ENCODE data around the gene CFAP45.

Gene CFAP45

DNA sequence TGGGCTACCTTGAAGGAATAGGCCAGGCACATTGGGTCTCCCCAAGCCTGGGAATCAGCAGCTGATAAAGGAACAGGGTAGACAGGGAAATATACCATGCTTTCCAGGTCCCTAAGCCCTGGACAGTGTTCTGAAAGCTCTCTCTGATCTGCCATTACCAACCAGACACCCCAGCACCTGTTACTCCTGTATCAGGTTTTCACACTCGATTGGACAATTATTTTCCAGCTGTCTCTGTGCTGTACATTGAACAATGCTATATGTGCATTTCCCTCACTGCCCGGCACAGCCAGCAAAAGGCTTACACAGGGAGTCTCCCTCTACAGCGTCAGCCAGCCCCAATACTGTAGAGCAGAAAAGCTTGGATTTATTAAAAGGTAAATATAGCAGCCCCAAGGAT lies 4.7 kb downstream of the CFAP45 start:
- Mint-ChIP-seq H3K4me3 (no peak overlapping the region), H3K27me3 (ENCODE audit: low read depth) (peaks cover 19% of the 10 kb centered on the region), H3K27ac (no peak overlapping the region), H3K9me3 (no peaks in the 10 kb centered on the region), H3K36me3 (ENCODE audit: low read depth) (no peaks in the 10 kb centered on the region), H3K4me1 (peaks cover 16% of the 10 kb centered on the region)
- TF ChIP-seq, protein P1, sequence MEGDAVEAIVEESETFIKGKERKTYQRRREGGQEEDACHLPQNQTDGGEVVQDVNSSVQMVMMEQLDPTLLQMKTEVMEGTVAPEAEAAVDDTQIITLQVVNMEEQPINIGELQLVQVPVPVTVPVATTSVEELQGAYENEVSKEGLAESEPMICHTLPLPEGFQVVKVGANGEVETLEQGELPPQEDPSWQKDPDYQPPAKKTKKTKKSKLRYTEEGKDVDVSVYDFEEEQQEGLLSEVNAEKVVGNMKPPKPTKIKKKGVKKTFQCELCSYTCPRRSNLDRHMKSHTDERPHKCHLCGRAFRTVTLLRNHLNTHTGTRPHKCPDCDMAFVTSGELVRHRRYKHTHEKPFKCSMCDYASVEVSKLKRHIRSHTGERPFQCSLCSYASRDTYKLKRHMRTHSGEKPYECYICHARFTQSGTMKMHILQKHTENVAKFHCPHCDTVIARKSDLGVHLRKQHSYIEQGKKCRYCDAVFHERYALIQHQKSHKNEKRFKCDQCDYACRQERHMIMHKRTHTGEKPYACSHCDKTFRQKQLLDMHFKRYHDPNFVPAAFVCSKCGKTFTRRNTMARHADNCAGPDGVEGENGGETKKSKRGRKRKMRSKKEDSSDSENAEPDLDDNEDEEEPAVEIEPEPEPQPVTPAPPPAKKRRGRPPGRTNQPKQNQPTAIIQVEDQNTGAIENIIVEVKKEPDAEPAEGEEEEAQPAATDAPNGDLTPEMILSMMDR (IDR thresholded peaks at IDR 0.05; ENCODE audit: unreplicated experiment in 3 of 3): no peak

GRCh38 chr1:159892944-159893343 lies 7.0 kb downstream of the CFAP45 start:
- peaks cover 16% of the 10 kb centered on the region for H3K27me3 Mint-ChIP-seq (ENCODE audit: low read depth)
- no peak overlapping the region for H3K27ac Mint-ChIP-seq
- peaks cover 21% of the 10 kb centered on the region for H3K4me1 Mint-ChIP-seq
- no peak overlapping the region for H3K4me3 Mint-ChIP-seq
- no peaks in the 10 kb centered on the region for H3K36me3 Mint-ChIP-seq (ENCODE audit: low read depth)
- TF ChIP-seq, protein P1 (IDR thresholded peaks at IDR 0.05; ENCODE audit: unreplicated experiment in 3 of 3): no peak
- H3K9me3 Mint-ChIP-seq: no peaks in the 10 kb centered on the region

DNA sequence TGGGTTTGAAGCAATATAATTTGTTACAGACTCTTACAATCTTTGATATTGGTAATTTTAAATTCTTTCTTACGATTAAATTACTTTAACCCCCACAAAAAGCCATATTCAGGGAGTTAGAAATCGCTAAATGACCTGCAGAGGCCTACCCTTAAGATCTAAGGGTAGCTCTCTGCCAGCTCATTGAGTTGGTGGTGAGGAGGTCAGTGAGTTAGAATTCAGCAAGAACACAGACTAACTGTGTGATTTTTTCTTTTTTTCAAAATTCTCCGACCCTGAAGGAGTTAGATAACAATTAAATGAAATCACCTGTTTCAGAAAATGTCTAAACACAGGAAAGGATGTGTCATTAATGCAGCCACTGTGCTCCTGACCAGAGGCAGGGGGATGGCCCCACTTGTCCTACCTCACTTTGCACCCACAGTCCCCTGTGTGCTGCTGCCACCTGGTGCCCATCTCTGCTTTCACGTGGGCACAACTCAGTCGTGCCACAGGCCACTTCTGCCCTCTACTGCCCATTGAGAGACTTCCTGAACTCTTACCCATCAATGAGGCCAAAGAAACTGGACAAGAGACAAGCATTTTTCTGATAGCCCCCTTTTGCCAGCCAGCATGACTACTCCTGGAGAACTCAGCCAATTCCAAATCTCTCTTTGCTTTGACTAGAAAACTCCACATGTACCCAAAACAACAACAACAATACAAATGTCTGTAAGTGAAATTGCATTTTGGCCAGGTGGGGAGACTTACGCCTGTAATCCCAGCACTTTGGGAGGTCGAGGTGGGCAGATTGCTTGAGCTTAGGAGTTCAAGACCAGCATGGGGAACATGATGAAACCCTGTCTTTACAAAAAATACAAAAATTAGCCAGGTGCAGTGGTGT lies 8.4 kb downstream of the CFAP45 start:
- peaks cover 18% of the 10 kb centered on the region for H3K27me3 Mint-ChIP-seq (ENCODE audit: low read depth)
- TF ChIP-seq, protein P1 (IDR thresholded peaks at IDR 0.05; ENCODE audit: unreplicated experiment in 3 of 3): peak; percentile 92 to 96 (median 95)
- peak overlapping the region; percentile 27 to 70 (median 43) for H3K27ac Mint-ChIP-seq
- no peak overlapping the region for H3K4me3 Mint-ChIP-seq
- no peaks in the 10 kb centered on the region for H3K9me3 Mint-ChIP-seq
- peaks cover 19% of the 10 kb centered on the region for H3K4me1 Mint-ChIP-seq
- no peaks in the 10 kb centered on the region for H3K36me3 Mint-ChIP-seq (ENCODE audit: low read depth)

- H3K4me1 Mint-ChIP-seq: peaks cover 10% of the 10 kb centered on the region
- TF ChIP-seq, protein P1 (IDR thresholded peaks at IDR 0.05; ENCODE audit: unreplicated experiment in 3 of 3): no peak
- peak overlapping the region; percentile 7 to 51 (median 48) for H3K27ac Mint-ChIP-seq
- H3K9me3 Mint-ChIP-seq: no peaks in the 10 kb centered on the region
- peaks cover 13% of the 10 kb centered on the region for H3K27me3 Mint-ChIP-seq (ENCODE audit: low read depth)
- H3K4me3 Mint-ChIP-seq: no peak overlapping the region
- H3K36me3 Mint-ChIP-seq (ENCODE audit: low read depth): no peaks in the 10 kb centered on the region
These were observed 9.6 kb downstream of the CFAP45 start for GRCh38 chr1:159890390-159890789.

DNA sequence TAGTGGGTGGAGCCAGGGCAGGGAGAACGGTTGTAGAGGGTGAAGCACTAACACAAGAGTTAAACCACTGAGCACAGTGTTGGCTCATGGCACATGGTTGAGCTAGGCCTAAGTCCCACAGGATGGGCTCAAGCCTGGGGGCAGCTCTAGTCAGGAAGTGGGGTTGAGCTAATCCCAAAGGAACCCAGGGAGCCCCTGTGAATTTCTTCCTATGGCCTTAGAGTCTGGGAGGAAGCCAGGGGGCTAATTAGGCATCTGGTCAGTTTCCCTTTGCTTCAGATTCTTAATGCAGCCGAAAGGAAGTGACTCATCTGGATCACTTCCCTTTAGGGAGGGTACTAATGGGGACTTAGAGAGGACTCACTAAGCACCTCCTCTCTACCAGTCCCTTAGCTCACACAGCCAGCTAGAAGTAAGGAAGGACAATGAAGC lies 10.1 kb downstream of the CFAP45 start:
- Mint-ChIP-seq H3K36me3 (ENCODE audit: low read depth) (no peaks in the 10 kb centered on the region), H3K4me3 (no peak overlapping the region), H3K27ac (peak overlapping the region; percentile 7 to 51 (median 48)), H3K27me3 (ENCODE audit: low read depth) (peaks cover 13% of the 10 kb centered on the region), H3K4me1 (peaks cover 5% of the 10 kb centered on the region), H3K9me3 (no peaks in the 10 kb centered on the region)
- TF ChIP-seq, protein P1 (IDR thresholded peaks at IDR 0.05; ENCODE audit: unreplicated experiment in 3 of 3): no peak

DNA sequence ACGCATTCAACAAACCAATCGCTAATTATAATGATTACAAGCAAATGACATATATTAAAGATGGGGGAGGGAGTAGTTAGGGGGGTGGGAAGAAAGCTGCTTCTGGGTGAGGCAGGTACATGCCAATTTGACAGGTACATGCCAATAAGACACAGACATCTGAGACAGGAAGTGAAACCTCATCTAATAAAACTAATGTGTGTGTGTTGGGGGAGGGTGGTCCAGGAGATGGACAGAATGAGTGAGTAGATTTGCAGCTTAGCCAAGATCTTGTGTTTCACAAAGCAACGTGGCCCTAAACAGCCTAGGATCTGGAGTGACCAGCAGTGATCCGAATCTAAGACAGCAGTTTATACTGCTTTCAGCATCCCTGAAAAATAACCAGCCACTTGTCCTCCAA lies 10.8 kb downstream of the CFAP45 start:
- peaks cover 5% of the 10 kb centered on the region for H3K4me1 Mint-ChIP-seq
- H3K4me3 Mint-ChIP-seq: no peak overlapping the region
- no peaks in the 10 kb centered on the region for H3K36me3 Mint-ChIP-seq (ENCODE audit: low read depth)
- peaks cover 13% of the 10 kb centered on the region for H3K27me3 Mint-ChIP-seq (ENCODE audit: low read depth)
- no peaks in the 10 kb centered on the region for H3K9me3 Mint-ChIP-seq
- no peak overlapping the region for H3K27ac Mint-ChIP-seq
- TF ChIP-seq, protein P1 (IDR thresholded peaks at IDR 0.05; ENCODE audit: unreplicated experiment in 3 of 3): no peak

All from nephron (organoid).